Measurements from ENCODE around the gene YEATS2.

DNA sequence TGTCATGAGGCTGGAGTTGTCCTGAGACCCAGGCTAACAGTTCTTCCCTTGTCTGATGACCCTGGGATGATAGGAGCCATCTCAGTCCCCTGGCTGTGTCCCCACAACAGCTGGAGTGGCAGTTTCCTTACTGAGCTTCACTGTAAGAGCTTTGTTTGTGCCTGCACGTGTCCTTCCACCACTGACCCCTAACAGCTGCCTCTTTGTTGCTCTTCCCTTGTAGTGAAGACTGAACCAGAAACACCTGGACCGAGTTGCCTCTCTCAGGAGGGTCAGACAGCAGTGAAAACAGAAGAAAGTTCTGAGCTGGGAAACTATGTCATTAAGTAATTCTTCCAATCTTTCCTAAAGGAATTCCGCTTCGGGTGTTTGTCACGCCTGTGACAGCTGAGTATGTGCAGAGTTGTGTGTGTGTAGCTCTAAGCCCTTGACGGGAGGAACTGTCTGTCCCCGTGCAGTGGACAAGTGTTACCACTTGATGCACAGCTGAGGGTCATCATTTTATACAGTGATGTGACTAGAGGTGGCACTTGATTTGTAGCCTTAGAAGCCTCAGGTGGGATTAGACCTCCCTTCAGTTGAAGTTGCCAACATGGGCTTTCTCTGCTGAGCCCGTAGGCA is 102.8 kb downstream of the YEATS2 start:
- TF ChIP-seq CTCF (IDR thresholded peaks at IDR 0.05) (no peak), POLR2A (IDR thresholded peaks at IDR 0.05) (no peak)
